WERI-Rb-1 (cell line): ENCODE results near the gene MCUR1.
"Not testable (repeated sequence)": the region's sequence is repeated elsewhere in the genome, so short reads cannot be mapped to it uniquely, and the experiment has no call there.

Experiments
- DNase-seq: peaks from one replicate; pipeline ENCODE4 v3.0.0-alpha.2; 2020
- H3K27ac ChIP-seq: fragments of 250-450 bp; sonication (Bioruptor Pico); 2 replicates; pipeline ENCODE4 v1.5.1; 2020; ENCODE audit warnings: mild to moderate bottlenecking, moderate library complexity
- H3K27me3 ChIP-seq: fragments of 250-450 bp; sonication (Bioruptor Pico); 2 replicates; pipeline ENCODE4 v1.5.1; 2021; ENCODE audit warnings: mild to moderate bottlenecking, low read depth, moderate library complexity; ENCODE audit not compliant: insufficient read depth, severe bottlenecking
- H3K36me3 ChIP-seq: fragments of 250-450 bp; sonication (Bioruptor Pico); 2 replicates; pipeline ENCODE4 v1.5.1; 2020; ENCODE audit warnings: mild to moderate bottlenecking, moderate library complexity
- H3K4me3 ChIP-seq: 2 replicates; pipeline ENCODE4 v1.5.1; 2011; ENCODE audit warnings: low read depth, mild to moderate bottlenecking, control low read depth, low read length
- H3K9me3 ChIP-seq: fragments of 250-450 bp; sonication (Bioruptor Pico); 2 replicates; pipeline ENCODE4 v1.5.1; 2021; ENCODE audit warnings: mild to moderate bottlenecking, moderate library complexity; ENCODE audit not compliant: severe bottlenecking
- CTCF ChIP-seq: IDR thresholded peaks from 2 replicates; pipeline ENCODE4 v1.5.1; 2011; ENCODE audit warnings: low read depth, mild to moderate bottlenecking, control low read depth, inconsistent platforms, low read length

The MCUR1 gene

GRCh38 chr6:13778028-13778427, 36.3 kb downstream of the MCUR1 start:
- Histone ChIP-seq H3K9me3 (no peaks in the 10 kb centered on the region), H3K36me3 (no peaks in the 10 kb centered on the region; the same call in 1 of the 2 replicates), H3K27ac (no peak overlapping the region), H3K4me3 (no peak overlapping the region), H3K27me3 (no peaks in the 10 kb centered on the region)
- DNase-seq, result no peak
- no peak for TF ChIP-seq CTCF

GRCh38 chr6:13776602-13777001, 37.8 kb downstream of the MCUR1 start:
- TF ChIP-seq CTCF, result no peak
- no peaks in the 10 kb centered on the region for H3K36me3 ChIP-seq
- no peaks in the 10 kb centered on the region for H3K27me3 ChIP-seq
- H3K4me3 ChIP-seq, result no peak overlapping the region
- no peak for DNase-seq
- H3K27ac ChIP-seq, result no peak overlapping the region
- H3K9me3 ChIP-seq, result no peaks in the 10 kb centered on the region

- H3K27ac ChIP-seq, DNase-seq, H3K9me3 ChIP-seq, H3K27me3 ChIP-seq, H3K36me3 ChIP-seq, H3K4me3 ChIP-seq: not testable (repeated sequence)
Measured at GRCh38 chr6:13775466-13775865, 38.9 kb downstream of the MCUR1 start.

GRCh38 chr6:13772358-13773030, 41.9 kb downstream of the MCUR1 start:
- H3K27me3 ChIP-seq, H3K27ac ChIP-seq, H3K9me3 ChIP-seq, DNase-seq, H3K36me3 ChIP-seq, H3K4me3 ChIP-seq: not testable (repeated sequence)

GRCh38 chr6:13769655-13770053, 44.7 kb downstream of the MCUR1 start:
- Histone ChIP-seq H3K27me3 (no peaks in the 10 kb centered on the region), H3K27ac (no peak overlapping the region), H3K9me3 (no peaks in the 10 kb centered on the region), H3K4me3 (no peak overlapping the region), H3K36me3 (no peaks in the 10 kb centered on the region)
- DNase-seq, result no peak
- peak; percentile 65 for TF ChIP-seq CTCF

GRCh38 chr6:13769034-13769654, 45.2 kb downstream of the MCUR1 start:
- TF ChIP-seq CTCF, result no peak
- Histone ChIP-seq H3K36me3 (no peaks in the 10 kb centered on the region), H3K27me3 (no peaks in the 10 kb centered on the region)

More at GRCh38 chr6:13769034-13769654, 45.2 kb downstream of the MCUR1 start:
- Histone ChIP-seq H3K27ac (no peak overlapping the region), H3K9me3 (peaks cover 3% of the 10 kb centered on the region), H3K4me3 (no peak overlapping the region)
- no peak for DNase-seq
